ENCODE measurements around the gene GRID1.

GRID1 gene

DNA sequence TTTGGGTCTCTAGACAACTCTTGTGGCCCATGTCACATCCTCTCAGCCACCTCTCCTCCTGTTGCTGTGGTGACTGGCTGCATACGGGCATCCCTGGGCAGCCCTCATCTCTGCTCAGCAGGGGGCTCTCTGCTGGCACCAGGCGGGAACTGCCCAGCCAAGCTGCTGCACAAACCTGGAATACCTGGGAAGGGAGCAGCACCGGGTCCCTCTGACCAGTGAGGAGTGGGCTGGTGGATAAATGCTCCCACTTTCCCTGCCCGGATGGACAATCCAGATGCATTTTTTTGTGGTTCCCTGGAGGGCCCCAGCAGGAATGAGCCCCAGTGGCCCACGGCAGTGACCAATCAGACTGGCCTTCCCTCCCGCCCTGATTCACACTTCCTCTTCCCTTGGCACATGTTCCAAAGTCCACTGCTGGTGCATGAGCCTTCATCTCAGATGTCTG lies 21.9 kb downstream of the GRID1 start:
- TF ChIP-seq, protein P1, sequence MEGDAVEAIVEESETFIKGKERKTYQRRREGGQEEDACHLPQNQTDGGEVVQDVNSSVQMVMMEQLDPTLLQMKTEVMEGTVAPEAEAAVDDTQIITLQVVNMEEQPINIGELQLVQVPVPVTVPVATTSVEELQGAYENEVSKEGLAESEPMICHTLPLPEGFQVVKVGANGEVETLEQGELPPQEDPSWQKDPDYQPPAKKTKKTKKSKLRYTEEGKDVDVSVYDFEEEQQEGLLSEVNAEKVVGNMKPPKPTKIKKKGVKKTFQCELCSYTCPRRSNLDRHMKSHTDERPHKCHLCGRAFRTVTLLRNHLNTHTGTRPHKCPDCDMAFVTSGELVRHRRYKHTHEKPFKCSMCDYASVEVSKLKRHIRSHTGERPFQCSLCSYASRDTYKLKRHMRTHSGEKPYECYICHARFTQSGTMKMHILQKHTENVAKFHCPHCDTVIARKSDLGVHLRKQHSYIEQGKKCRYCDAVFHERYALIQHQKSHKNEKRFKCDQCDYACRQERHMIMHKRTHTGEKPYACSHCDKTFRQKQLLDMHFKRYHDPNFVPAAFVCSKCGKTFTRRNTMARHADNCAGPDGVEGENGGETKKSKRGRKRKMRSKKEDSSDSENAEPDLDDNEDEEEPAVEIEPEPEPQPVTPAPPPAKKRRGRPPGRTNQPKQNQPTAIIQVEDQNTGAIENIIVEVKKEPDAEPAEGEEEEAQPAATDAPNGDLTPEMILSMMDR (IDR thresholded peaks at IDR 0.05): peak; percentile 25; the same call in 1 of the 2 replicates
- no peak for TF ChIP-seq ZFX (IDR thresholded peaks at IDR 0.05; ENCODE audit: borderline replicate concordance)
- no peak overlapping the region for H3K27ac ChIP-seq

DNA sequence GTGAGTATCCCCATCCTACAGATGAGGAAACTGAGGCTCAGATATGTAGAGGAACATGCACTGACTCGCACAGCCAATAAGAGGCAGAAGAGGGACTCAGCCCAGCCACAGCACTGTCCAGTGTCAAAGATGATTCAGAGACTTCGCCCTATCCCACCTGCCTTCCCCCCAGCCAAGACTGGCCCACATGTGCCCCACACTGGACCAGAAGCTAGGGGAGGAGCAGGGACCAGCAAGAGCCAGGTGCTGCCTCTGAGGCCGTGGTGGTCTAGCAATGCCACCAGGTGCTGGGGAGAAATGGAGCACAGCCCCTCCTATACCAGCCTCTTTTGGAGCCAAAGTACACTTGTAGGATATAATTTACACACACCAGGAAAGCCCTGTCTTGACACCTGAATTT lies 22.3 kb downstream of the GRID1 start:
- TF ChIP-seq, protein P1 (IDR thresholded peaks at IDR 0.05): no peak
- TF ChIP-seq ZFX (IDR thresholded peaks at IDR 0.05; ENCODE audit: borderline replicate concordance): no peak
- no peak overlapping the region for H3K27ac ChIP-seq

DNA sequence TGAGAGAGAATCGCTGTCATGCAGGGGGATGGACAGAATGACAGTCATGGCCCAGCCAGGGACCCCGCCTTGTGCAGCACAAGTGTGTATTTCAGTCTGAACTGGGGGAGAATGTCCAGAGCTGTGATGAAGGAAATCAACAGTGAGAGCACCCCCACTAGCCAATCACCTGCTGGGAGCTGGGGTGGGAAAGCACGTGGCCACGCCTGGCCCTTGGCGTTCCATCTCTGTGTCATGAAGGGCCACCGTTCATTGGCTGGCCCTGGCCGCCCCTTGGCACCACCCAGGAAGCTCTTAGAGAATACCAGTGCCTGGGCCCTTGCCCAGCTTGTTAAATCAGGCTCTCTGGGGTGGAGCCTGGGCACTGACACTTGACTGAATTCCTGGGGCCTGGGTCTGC lies 22.8 kb downstream of the GRID1 start:
- no peak for TF ChIP-seq ZFX (IDR thresholded peaks at IDR 0.05; ENCODE audit: borderline replicate concordance)
- TF ChIP-seq, protein P1 (IDR thresholded peaks at IDR 0.05): no peak
- H3K27ac ChIP-seq: no peak overlapping the region

DNA sequence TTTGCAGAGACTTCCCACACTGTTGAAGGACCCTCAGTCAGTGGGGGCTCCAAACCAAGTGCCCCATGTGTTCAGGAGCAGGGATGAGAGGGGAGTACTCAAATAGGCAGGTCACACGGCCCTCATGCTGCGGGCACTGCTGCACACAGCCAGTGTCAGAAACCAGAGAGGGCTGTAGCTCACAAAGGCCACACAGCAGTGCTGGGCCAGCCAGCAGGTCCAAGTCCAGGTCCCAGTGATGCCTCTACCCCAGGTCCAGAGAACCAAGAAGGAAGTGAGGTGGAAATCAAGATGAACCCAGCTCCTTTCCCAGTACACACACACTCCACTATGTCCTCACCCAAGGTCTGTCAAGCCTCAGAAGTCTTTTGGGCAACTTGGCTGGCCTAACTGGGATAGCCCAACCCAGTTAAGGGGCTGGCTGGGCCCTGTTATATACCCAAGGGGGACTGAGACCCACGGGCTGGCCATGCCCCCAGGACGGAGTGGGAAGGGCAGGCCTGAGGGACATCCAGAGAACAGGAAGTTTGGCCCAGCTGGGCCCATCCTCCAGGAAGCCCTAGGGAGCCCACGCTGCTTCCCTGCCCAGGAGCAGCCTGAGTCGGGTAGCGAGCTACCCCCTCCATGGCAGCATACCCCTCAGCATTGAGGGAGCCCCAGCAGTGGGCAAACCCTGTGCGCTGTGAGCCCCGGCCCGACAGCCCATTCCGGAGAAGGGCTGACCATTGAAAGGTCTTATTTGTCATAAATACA lies 24.3 kb downstream of the GRID1 start:
- TF ChIP-seq, protein P1 (IDR thresholded peaks at IDR 0.05): no peak
- TF ChIP-seq ZFX (IDR thresholded peaks at IDR 0.05; ENCODE audit: borderline replicate concordance): no peak
- H3K27ac ChIP-seq: no peak overlapping the region

DNA sequence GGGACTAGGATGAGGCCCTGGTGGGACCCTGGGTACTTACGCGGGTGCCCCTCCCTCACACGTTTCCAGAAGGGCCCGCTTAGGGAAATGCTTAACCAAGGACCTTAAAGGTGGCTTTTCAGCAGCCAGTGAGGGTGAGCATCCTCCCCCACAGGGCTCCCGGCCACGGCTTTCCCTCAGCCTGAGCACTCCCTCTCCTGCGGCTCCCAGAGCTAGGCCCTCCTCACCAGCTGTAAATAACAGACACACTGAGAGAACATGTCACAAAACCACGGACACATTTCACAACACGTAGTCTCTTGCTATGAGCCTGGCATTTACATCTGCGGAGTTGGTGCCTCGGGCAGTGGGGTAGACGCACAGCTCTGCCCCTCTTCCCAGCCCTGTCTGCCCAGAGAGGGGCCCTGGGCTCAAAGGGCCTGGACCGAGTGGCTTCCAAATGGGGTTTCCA lies 25.2 kb downstream of the GRID1 start:
- TF ChIP-seq, protein P1 (IDR thresholded peaks at IDR 0.05): no peak
- no peak for TF ChIP-seq ZFX (IDR thresholded peaks at IDR 0.05; ENCODE audit: borderline replicate concordance)
- no peak overlapping the region for H3K27ac ChIP-seq

DNA sequence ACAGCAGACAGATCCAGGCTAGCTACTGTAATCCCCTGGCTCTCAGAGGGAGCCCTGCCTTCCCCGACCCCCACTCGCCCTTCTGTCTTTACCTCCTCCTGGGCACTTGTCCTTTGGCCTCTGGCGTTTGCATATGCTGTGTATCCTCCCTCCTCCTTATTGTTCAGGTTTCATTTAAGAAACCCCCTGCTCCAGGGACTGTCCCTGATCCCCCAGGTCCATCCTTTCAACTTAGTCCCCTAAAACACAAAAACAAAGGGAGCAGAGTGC lies 25.7 kb downstream of the GRID1 start:
- H3K27ac ChIP-seq: no peak overlapping the region
- TF ChIP-seq, protein P1 (IDR thresholded peaks at IDR 0.05): no peak
- TF ChIP-seq ZFX (IDR thresholded peaks at IDR 0.05; ENCODE audit: borderline replicate concordance): no peak

DNA sequence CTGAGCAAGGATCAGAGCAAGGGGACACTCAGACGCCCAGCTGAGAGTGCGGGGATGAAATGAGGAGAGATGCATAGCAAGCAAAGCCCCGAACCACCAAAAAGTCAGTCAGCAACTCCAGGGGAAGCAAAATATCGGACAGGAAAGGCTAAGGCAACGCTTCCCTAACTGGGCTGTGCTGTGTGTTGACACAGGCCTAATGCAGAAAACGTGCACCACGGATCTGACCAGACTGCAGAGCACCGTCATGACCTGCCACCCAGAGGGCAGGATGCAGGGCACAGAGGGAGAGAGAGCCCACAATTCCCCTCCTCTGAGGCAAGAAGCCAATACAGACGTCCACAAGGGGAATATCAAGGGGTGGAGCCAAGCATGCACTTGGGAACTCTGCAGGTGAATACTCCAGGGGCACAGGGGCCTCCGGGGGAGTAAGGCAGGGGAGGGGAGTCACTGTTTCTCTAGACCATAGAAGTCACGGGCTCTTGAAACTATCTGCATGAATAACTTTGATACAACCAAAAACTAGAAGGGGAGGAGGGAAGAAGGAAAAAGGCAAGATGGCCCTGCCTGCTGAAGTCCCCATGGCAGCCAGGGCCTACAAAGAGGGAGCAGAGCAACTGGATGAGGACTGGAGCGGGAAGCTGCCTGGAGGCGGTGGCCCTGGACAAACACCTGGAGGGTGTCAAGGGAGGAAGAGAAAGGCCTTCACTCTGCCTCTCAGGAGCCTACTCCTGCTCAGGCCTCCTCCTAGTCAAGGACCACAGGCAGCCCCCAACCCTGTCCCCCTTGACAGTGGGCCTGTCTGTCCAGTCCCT lies 26.2 kb downstream of the GRID1 start:
- H3K27ac ChIP-seq: no peak overlapping the region
- TF ChIP-seq, protein P1 (IDR thresholded peaks at IDR 0.05): no peak
- TF ChIP-seq ZFX (IDR thresholded peaks at IDR 0.05; ENCODE audit: borderline replicate concordance): no peak

Measured in 22Rv1 (cell line).